Spinal cord (tissue), 10 donors: ENCODE results near the gene DLG2. TPM values are rescaled to one million over a fixed set of nuclear protein-coding genes. Genes with fewer than 3 reads are reported as not detected.

ENCODE experiments used
- DNase-seq, 6 donors: peaks; one replicate each; pipeline versions ENCODE4 v3.0.0 to v3.0.0-alpha.2; 2013 to 2015; ENCODE audit warnings: low spot score in 6 of 6, low read depth in 4 of 6
- H3K27ac ChIP-seq: one replicate; pipeline ENCODE4 v1.5.1; 2013; ENCODE audit warnings: low read depth, low read length, control low read depth
- H3K27me3 ChIP-seq: one replicate; pipeline ENCODE4 v1.6.1; 2013; ENCODE audit warnings: low read length; ENCODE audit not compliant: control insufficient read depth, insufficient read depth
- H3K36me3 ChIP-seq: one replicate; pipeline ENCODE4 v1.6.1; 2013; ENCODE audit warnings: low read length; ENCODE audit not compliant: control insufficient read depth, insufficient read depth
- H3K4me1 ChIP-seq: one replicate; pipeline ENCODE4 v1.6.1; 2013; ENCODE audit warnings: low read length; ENCODE audit not compliant: control insufficient read depth, insufficient read depth
- H3K4me3 ChIP-seq: one replicate; pipeline ENCODE4 v1.5.1; 2013; ENCODE audit warnings: low read depth, low read length, control low read depth
- H3K9me3 ChIP-seq: one replicate; pipeline ENCODE4 v1.6.1; 2013; ENCODE audit warnings: low read length; ENCODE audit not compliant: control insufficient read depth, insufficient read depth
- WGBS: methylation state at CpG from one replicate; pipeline ENCODE4 v1.1.5; 2013; ENCODE audit warnings: missing lambda C conversion rate; ENCODE audit not compliant: insufficient coverage; 5-methylcytosine and 5-hydroxymethylcytosine counted together
- polyA plus RNA-seq, 2 donors: library from polyadenylated mRNA; unstranded; fragments of 120-200 nt; gene quantifications; one replicate each; pipeline ENCODE4 v1.2.1, GENCODE V29; 2013; ENCODE audit not compliant: insufficient read length in 2 of 2
- total RNA-seq, 2 donors: library from RNA; depleted of rRNA in 1 of 2; stranded (reverse); fragments of 120-200 nt in 1 of 2; fragments of >200 nt in 1 of 2; gene quantifications; one replicate each; pipeline versions ENCODE4 v1.2.3 to v1.2.4, GENCODE V29; 2013 to 2014
- donor health status: healthy.

DLG2 gene
- total and polyA plus RNA-seq, 4 donors = 37.7 to 111 (median 49.0) TPM

DNA sequence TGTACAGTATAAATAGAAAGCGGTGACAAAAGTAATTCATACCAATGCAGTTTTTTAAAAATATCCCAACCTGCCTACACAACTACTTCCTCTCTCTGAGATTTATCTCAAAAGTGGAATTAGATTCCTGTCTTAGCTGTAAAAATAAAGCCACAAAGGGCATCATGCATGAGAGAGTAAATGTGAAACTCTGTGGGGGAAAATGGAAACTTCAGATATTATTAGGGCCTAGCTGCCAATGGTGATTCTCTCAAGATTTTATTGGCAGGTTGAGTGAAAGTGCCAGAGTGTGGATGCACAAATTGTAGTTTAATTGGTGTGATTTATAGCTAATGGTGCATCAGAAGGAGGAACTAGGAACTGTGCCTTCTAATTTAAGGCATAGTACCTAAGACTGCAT, 1984.0 kb downstream of the DLG2 start:
- H3K4me1 ChIP-seq = no peaks in the 10 kb centered on the region
- no CpG with 5 or more reads among the region's 1 CpG for WGBS
- H3K4me3 ChIP-seq = no peak overlapping the region
- no peak for DNase-seq
- H3K9me3 ChIP-seq = no peaks in the 10 kb centered on the region
- H3K36me3 ChIP-seq = no peaks in the 10 kb centered on the region
- H3K27me3 ChIP-seq = no peaks in the 10 kb centered on the region
- H3K27ac ChIP-seq = no peak overlapping the region

DNA sequence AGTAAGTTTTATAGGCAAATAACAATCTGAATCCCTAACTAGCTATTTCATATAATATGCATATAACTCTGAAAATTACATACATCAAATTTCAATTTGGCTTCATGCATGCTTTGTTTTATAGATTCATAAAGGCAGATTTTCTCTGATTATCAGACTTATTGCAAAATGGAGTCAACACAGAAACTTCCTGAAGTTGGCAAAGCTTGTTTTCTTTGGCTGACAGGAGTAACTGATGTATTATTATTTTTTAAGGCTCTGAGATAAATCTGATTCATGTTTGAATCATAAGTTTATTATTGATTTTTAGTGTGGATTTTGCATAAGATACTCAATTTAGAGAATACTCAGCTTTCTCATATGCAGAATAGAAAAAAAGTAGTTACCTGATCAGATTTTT, 1984.6 kb downstream of the DLG2 start:
- Histone ChIP-seq H3K4me3 (no peak overlapping the region), H3K9me3 (no peaks in the 10 kb centered on the region), H3K4me1 (no peaks in the 10 kb centered on the region), H3K36me3 (no peaks in the 10 kb centered on the region), H3K27me3 (no peaks in the 10 kb centered on the region), H3K27ac (no peak overlapping the region)
- DNase-seq = peak in 1 of 6 donors; percentile 51

DNA sequence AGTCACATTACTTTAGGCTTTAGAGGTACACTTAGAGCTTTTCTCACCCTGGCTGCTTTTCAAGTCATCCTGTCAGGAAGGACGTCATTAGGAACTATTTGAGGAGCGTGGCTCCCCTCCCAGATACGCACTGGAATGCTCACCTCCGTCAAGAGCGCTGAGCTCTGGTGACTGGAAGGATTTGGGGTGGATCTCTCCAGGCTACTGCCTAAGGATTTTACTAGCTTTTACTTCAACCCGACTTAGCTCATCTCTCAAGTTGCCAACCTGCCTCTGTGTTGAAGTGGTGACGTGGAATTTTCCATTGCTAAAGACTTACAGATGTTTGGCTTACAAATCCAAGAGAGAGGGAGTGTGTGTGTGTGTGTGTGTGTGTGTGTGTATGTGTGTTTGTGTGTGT, 1985.6 kb downstream of the DLG2 start:
- no peaks in the 10 kb centered on the region for H3K27me3 ChIP-seq
- DNase-seq = peak in 1 of 6 donors; percentile 45
- no CpG with 5 or more reads among the region's 7 CpGs for whole genome bisulfite sequencing
- H3K27ac ChIP-seq = no peak overlapping the region
- no peak overlapping the region for H3K4me3 ChIP-seq
- no peaks in the 10 kb centered on the region for H3K9me3 ChIP-seq
- no peaks in the 10 kb centered on the region for H3K4me1 ChIP-seq
- no peaks in the 10 kb centered on the region for H3K36me3 ChIP-seq

DNA sequence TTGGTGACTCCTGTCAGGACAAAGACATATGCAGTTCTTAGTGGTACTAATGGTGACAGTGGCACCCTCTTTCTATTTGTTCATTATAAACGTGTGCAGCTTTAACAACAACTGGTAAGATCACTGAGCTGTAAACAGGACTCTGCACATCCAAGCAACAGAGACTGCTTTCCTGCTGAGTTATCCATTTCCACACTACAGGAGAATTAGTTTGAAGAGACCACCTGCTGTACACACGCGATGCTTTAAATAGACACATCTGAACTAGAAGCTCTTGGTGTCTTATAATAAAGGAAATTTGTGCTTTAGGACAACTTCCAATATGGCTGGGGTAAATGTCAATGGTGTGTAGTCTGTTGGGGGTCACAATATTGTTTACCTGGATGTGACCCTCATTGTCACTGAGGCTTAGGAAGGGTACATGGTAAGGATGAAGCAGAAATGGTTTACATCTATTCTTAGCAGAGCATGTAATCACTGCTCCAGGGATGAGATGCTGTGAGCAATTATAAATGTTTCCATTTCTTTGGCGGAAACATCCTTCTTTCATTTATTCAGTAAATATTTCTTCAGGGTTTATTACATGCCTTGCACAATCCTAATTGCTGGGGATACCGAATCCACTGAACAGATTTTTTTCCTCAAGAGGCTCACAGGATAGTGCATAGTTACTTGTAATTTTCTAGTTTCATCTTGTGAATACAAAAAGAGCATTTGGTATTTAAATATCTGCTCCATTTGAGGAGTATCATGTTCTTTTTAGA, 1987.0 kb downstream of the DLG2 start:
- peak overlapping the region; percentile 37 for H3K27ac ChIP-seq
- H3K4me1 ChIP-seq = no peaks in the 10 kb centered on the region
- 31% methylated on average over 3 of the region's 5 CpGs for WGBS
- DNase-seq = peak in 3 of 6 donors; percentile 25 to 92 (median 36)
- H3K4me3 ChIP-seq = no peak overlapping the region
- no peaks in the 10 kb centered on the region for H3K27me3 ChIP-seq
- no peaks in the 10 kb centered on the region for H3K36me3 ChIP-seq
- H3K9me3 ChIP-seq = no peaks in the 10 kb centered on the region

DNA sequence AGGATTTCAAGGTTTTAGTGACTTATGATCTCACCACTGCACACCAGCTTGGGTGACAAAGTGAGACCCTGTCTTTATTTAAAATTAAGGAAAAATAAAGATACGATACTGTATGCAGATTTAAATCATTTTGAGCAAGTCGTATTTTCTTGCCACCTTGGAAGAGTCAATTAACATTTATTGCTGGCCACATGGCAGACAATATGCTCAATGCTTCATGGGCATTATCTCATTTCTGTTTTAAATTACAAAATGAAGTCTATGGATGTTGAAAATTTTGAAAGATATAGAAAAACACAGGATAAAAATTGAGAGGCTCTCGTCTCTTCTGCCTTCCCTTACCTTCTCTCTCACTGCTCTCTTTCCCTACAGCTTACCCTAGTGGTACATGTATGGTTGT, 1992.0 kb downstream of the DLG2 start:
- DNase-seq = peak in 1 of 6 donors; percentile 70

DNA sequence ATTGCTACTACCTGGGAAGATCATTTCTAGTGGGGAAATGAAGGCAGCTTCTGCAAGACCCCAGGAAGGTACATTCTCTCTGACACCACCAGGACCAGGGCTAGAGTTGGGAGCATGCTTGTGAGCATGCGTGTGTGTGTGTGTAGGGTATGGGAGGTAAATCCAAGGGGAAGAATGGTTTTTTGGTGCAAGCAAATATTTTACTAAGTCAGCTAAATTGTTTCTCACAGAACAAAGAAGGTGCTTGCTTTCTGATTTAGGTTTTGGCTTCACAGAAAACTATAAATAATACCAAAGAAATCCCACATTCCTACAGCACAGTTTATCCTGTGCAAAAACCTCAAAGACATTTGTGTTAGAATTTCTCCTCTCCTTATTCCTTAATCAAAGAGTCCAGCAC, 1996.9 kb downstream of the DLG2 start:
- H3K4me1 ChIP-seq = no peaks in the 10 kb centered on the region
- no peak overlapping the region for H3K27ac ChIP-seq
- H3K36me3 ChIP-seq = no peaks in the 10 kb centered on the region
- H3K9me3 ChIP-seq = no peaks in the 10 kb centered on the region
- no peaks in the 10 kb centered on the region for H3K27me3 ChIP-seq
- H3K4me3 ChIP-seq = no peak overlapping the region
- no CpG with 5 or more reads among the region's 1 CpG for WGBS
- DNase-seq = no peak

More for the DNA sequence above, 1992.0 kb downstream of the DLG2 start:
- no CpG with 5 or more reads among the region's 3 CpGs for WGBS
- Histone ChIP-seq H3K4me1 (no peaks in the 10 kb centered on the region), H3K27me3 (no peaks in the 10 kb centered on the region), H3K36me3 (no peaks in the 10 kb centered on the region), H3K27ac (no peak overlapping the region), H3K9me3 (no peaks in the 10 kb centered on the region), H3K4me3 (no peak overlapping the region)

DNA sequence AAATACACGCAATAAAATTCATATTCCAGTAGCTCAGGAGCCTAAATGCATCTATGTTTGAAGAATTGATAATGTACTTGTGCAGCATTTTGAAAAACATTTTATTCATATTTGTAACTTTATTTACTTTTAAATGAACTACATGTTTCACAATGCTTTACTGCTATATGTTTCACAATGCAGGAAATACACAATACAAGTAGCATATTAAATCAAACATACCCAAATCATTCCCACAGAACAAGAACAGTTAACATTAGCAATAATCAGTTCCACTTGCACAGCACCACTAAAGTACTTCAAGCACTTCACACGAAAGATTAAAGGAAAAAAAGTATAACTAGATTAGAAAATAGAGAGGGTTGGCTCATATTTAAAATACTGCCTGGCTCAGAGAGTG, 1997.4 kb downstream of the DLG2 start:
- no peaks in the 10 kb centered on the region for H3K4me1 ChIP-seq
- H3K9me3 ChIP-seq = no peaks in the 10 kb centered on the region
- no CpG with 5 or more reads among the region's 2 CpGs for WGBS
- H3K36me3 ChIP-seq = no peaks in the 10 kb centered on the region
- no peak overlapping the region for H3K4me3 ChIP-seq
- H3K27ac ChIP-seq = no peak overlapping the region
- H3K27me3 ChIP-seq = no peaks in the 10 kb centered on the region
- no peak for DNase-seq

DNA sequence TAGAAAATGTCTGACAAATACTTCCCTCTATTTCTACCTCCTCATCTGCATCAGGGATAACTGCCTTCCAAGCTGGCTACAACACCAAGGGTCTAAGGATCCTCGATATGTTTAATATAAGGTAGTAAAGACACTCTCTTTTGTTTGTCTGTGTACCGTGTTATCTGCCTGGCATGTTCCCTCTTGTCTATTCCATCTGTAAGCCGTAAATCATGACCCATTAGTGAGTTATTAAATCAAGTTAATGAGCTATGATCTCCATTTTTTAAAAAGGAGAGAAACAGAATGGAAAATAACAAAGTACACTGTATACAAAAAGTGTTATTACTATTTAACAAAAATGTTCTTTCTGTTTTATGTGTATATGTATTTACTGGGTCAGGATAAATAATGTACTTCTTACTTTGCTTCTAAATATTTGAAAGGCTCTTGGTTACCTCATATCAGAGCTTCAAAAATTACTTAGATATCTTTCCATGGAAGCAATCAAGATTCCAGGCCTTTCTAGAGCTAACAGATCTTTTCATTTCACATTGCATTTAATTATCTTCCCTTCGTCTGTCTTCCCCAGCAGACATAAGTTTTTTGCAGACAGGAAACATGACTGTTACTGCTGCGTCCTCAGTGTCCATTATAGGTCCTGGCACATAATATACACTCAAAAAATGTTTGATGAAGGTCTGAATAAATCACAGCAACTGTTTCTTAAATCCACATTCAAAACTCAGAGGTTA, 1998.4 kb downstream of the DLG2 start:
- peak in 2 of 6 donors; percentile 37 to 52 for DNase-seq
- Histone ChIP-seq H3K9me3 (no peaks in the 10 kb centered on the region), H3K4me3 (no peak overlapping the region), H3K4me1 (no peaks in the 10 kb centered on the region), H3K36me3 (no peaks in the 10 kb centered on the region), H3K27ac (no peak overlapping the region), H3K27me3 (no peaks in the 10 kb centered on the region)
- no CpG with 5 or more reads among the region's 5 CpGs for WGBS

DNA sequence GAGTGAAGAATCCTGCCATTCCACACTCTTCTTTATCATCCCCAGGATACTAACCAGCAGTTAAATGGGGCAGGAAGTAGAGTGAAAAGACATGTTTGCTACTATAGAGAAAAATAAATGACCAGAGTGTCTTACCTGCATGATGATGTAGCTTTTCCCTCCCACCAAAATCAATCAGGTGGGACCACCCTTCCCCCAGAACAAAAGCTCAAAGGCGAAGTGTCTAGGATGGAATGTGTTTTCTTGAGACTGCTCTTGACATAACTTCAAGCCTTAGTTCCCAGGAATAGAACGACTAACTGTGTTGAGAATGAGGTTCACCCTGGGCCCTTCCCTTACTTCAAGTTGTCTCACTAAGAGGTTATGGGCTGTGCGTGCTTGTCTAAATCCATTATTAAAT, 2001.8 kb downstream of the DLG2 start:
- no CpG with 5 or more reads among the region's 3 CpGs for WGBS
- H3K36me3 ChIP-seq = no peaks in the 10 kb centered on the region

DNA sequence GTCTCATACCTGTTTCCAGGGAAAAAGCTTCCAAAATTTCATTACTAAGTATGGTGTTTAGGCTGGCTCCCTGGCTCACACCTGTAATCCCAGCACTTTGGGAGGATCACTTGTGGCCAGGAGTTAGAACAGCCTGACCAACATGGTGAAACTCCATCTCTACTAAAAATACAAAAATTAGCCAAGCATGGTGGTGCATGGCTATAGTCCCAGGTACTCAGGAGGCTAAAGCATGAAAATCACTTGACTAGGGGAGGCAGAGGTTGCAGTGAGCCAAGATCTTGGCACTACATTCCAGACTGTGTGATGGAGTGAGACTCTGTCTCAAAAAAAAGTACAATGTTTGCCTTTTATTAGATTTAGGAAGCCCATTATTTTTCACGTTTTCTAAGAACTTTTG, 2009.5 kb downstream of the DLG2 start:
- Histone ChIP-seq H3K27me3 (no peaks in the 10 kb centered on the region), H3K4me3 (no peak overlapping the region), H3K27ac (no peak overlapping the region), H3K9me3 (no peaks in the 10 kb centered on the region), H3K36me3 (no peaks in the 10 kb centered on the region), H3K4me1 (no peaks in the 10 kb centered on the region)
- DNase-seq = no peak
- no CpG with 5 or more reads among the region's 1 CpG for WGBS

More for the DNA sequence above, 2001.8 kb downstream of the DLG2 start:
- Histone ChIP-seq H3K27me3 (no peaks in the 10 kb centered on the region), H3K4me1 (no peaks in the 10 kb centered on the region), H3K9me3 (no peaks in the 10 kb centered on the region), H3K27ac (no peak overlapping the region), H3K4me3 (no peak overlapping the region)
- no peak for DNase-seq
